Measurements from ENCODE around the gene NARS2. TPM values are rescaled to one million over a fixed set of nuclear protein-coding genes. Genes with fewer than 3 reads are reported as not detected.

NARS2 gene
- polyA plus RNA-seq, 3 donors from 2014 or later, result 4.8 to 12.2 (median 8.4) TPM

GRCh38 chr11:78450866-78451265 lies 123.8 kb downstream of the NARS2 start:
- no peak for DNase-seq
- H3K4me1 Mint-ChIP-seq, result peaks cover 14 to 21% of the 10 kb centered on the region in 2 donors
- H3K27ac Mint-ChIP-seq, result peak overlapping the region in 1 of 6 donors; percentile 6
- no peak overlapping the region for H3K4me3 Mint-ChIP-seq
- H3K27me3 Mint-ChIP-seq (ENCODE audit: low read depth in 3 of 3), result no peaks in the 10 kb centered on the region
- H3K36me3 Mint-ChIP-seq, result peaks cover 3 to 18% (median 5%) of the 10 kb centered on the region in 3 donors
- no peaks in the 10 kb centered on the region for H3K9me3 Mint-ChIP-seq

GRCh38 chr11:78449866-78450265 lies 124.8 kb downstream of the NARS2 start:
- no peak overlapping the region for H3K4me3 Mint-ChIP-seq
- no peaks in the 10 kb centered on the region for H3K27me3 Mint-ChIP-seq (ENCODE audit: low read depth in 3 of 3)
- H3K9me3 Mint-ChIP-seq, result no peaks in the 10 kb centered on the region

GRCh38 chr11:78446210-78446609 lies 128.5 kb downstream of the NARS2 start:
- no peak overlapping the region for H3K4me3 Mint-ChIP-seq
- no peaks in the 10 kb centered on the region for H3K27me3 Mint-ChIP-seq (ENCODE audit: low read depth in 3 of 3)
- H3K36me3 Mint-ChIP-seq, result peaks cover 9 to 31% (median 14%) of the 10 kb centered on the region in 3 donors
- DNase-seq, result no peak
- no peaks in the 10 kb centered on the region for H3K9me3 Mint-ChIP-seq
- H3K4me1 Mint-ChIP-seq, result no peaks in the 10 kb centered on the region
- H3K27ac Mint-ChIP-seq, result no peak overlapping the region

More at GRCh38 chr11:78449866-78450265, 124.8 kb downstream of the NARS2 start:
- peaks cover 3 to 15% (median 5%) of the 10 kb centered on the region in 3 donors for H3K36me3 Mint-ChIP-seq
- no peak overlapping the region for H3K27ac Mint-ChIP-seq
- H3K4me1 Mint-ChIP-seq, result peaks cover 14 to 17% of the 10 kb centered on the region in 2 donors
- DNase-seq, result no peak

GRCh38 chr11:78444726-78445125 lies 129.9 kb downstream of the NARS2 start:
- Mint-ChIP-seq H3K4me1 (no peaks in the 10 kb centered on the region), H3K9me3 (no peaks in the 10 kb centered on the region), H3K27me3 (ENCODE audit: low read depth in 3 of 3) (no peaks in the 10 kb centered on the region), H3K27ac (no peak overlapping the region), H3K36me3 (peaks cover 5 to 29% (median 18%) of the 10 kb centered on the region in 3 donors), H3K4me3 (no peak overlapping the region)
- no peak for DNase-seq

- H3K27ac Mint-ChIP-seq, result no peak overlapping the region
- H3K4me3 Mint-ChIP-seq, result no peak overlapping the region
- DNase-seq, result no peak
- peaks cover 9 to 31% (median 29%) of the 10 kb centered on the region in 3 donors for H3K36me3 Mint-ChIP-seq
- H3K9me3 Mint-ChIP-seq, result no peaks in the 10 kb centered on the region
- H3K27me3 Mint-ChIP-seq (ENCODE audit: low read depth in 3 of 3), result no peaks in the 10 kb centered on the region
- no peaks in the 10 kb centered on the region for H3K4me1 Mint-ChIP-seq
These were observed 132.7 kb downstream of the NARS2 start for GRCh38 chr11:78441956-78442355.

- Mint-ChIP-seq H3K36me3 (peaks cover 13 to 32% (median 30%) of the 10 kb centered on the region in 3 donors), H3K4me1 (no peaks in the 10 kb centered on the region), H3K27ac (no peak overlapping the region), H3K9me3 (no peaks in the 10 kb centered on the region), H3K4me3 (no peak overlapping the region), H3K27me3 (ENCODE audit: low read depth in 3 of 3) (no peaks in the 10 kb centered on the region)
- DNase-seq, result no peak
These were observed 136.2 kb downstream of the NARS2 start for GRCh38 chr11:78438298-78438975.

GRCh38 chr11:78432956-78433355 lies 141.7 kb downstream of the NARS2 start:
- no peak for DNase-seq
- peaks cover 0 to 4% (median 0%) of the 10 kb centered on the region in 3 donors for H3K27me3 Mint-ChIP-seq (ENCODE audit: low read depth in 3 of 3)
- no peaks in the 10 kb centered on the region for H3K9me3 Mint-ChIP-seq
- H3K4me3 Mint-ChIP-seq, result no peak overlapping the region
- no peak overlapping the region for H3K27ac Mint-ChIP-seq
- no peaks in the 10 kb centered on the region for H3K4me1 Mint-ChIP-seq
- H3K36me3 Mint-ChIP-seq, result peaks cover 11 to 23% (median 18%) of the 10 kb centered on the region in 3 donors

GRCh38 chr11:78432058-78432515 lies 142.6 kb downstream of the NARS2 start:
- Mint-ChIP-seq H3K4me3 (no peak overlapping the region), H3K36me3 (peaks cover 11 to 21% (median 15%) of the 10 kb centered on the region in 3 donors), H3K27ac (no peak overlapping the region), H3K27me3 (ENCODE audit: low read depth in 3 of 3) (peaks cover 0 to 4% (median 0%) of the 10 kb centered on the region in 3 donors), H3K9me3 (no peaks in the 10 kb centered on the region), H3K4me1 (no peaks in the 10 kb centered on the region)
- DNase-seq, result no peak

GRCh38 chr11:78429660-78430059 lies 145.0 kb downstream of the NARS2 start:
- Mint-ChIP-seq H3K27me3 (ENCODE audit: low read depth in 3 of 3) (peaks cover 0 to 4% (median 0%) of the 10 kb centered on the region in 3 donors), H3K4me3 (no peak overlapping the region), H3K36me3 (peaks cover 7 to 24% (median 11%) of the 10 kb centered on the region in 3 donors), H3K27ac (no peak overlapping the region), H3K9me3 (no peaks in the 10 kb centered on the region), H3K4me1 (no peaks in the 10 kb centered on the region)
- no peak for DNase-seq

- Mint-ChIP-seq H3K27me3 (ENCODE audit: low read depth in 3 of 3) (peaks cover 0 to 4% (median 0%) of the 10 kb centered on the region in 3 donors), H3K4me1 (no peaks in the 10 kb centered on the region), H3K36me3 (peaks cover 7 to 24% (median 11%) of the 10 kb centered on the region in 3 donors), H3K27ac (no peak overlapping the region), H3K4me3 (no peak overlapping the region), H3K9me3 (no peaks in the 10 kb centered on the region)
- DNase-seq, result no peak
These were observed 145.5 kb downstream of the NARS2 start for GRCh38 chr11:78429209-78429608.

- H3K36me3 Mint-ChIP-seq, result peaks cover 7 to 24% (median 11%) of the 10 kb centered on the region in 3 donors
- H3K27ac Mint-ChIP-seq, result no peak overlapping the region
- no peaks in the 10 kb centered on the region for H3K4me1 Mint-ChIP-seq
- H3K4me3 Mint-ChIP-seq, result no peak overlapping the region
- H3K9me3 Mint-ChIP-seq, result no peaks in the 10 kb centered on the region
- H3K27me3 Mint-ChIP-seq (ENCODE audit: low read depth in 3 of 3), result peaks cover 0 to 4% (median 0%) of the 10 kb centered on the region in 3 donors
- DNase-seq, result no peak
These were observed 145.9 kb downstream of the NARS2 start for GRCh38 chr11:78428773-78429172.

- Mint-ChIP-seq H3K27me3 (ENCODE audit: low read depth in 3 of 3) (peaks cover 0 to 4% (median 0%) of the 10 kb centered on the region in 3 donors), H3K4me3 (no peak overlapping the region), H3K36me3 (peaks cover 7 to 24% (median 11%) of the 10 kb centered on the region in 3 donors), H3K27ac (no peak overlapping the region), H3K9me3 (no peaks in the 10 kb centered on the region), H3K4me1 (no peaks in the 10 kb centered on the region)
- DNase-seq, result no peak
These were observed 146.4 kb downstream of the NARS2 start for GRCh38 chr11:78428266-78428636.

GRCh38 chr11:78427615-78428265 lies 146.9 kb downstream of the NARS2 start:
- Mint-ChIP-seq H3K36me3 (peaks cover 7 to 24% (median 11%) of the 10 kb centered on the region in 3 donors), H3K9me3 (no peaks in the 10 kb centered on the region), H3K27ac (no peak overlapping the region), H3K4me3 (no peak overlapping the region), H3K4me1 (no peaks in the 10 kb centered on the region), H3K27me3 (ENCODE audit: low read depth in 3 of 3) (peaks cover 0 to 4% (median 0%) of the 10 kb centered on the region in 3 donors)
- DNase-seq, result no peak

GRCh38 chr11:78426845-78427244 lies 147.8 kb downstream of the NARS2 start:
- Mint-ChIP-seq H3K27ac (no peak overlapping the region), H3K27me3 (ENCODE audit: low read depth in 3 of 3) (peaks cover 0 to 4% (median 3%) of the 10 kb centered on the region in 3 donors), H3K9me3 (peaks cover 0 to 2% (median 0%) of the 10 kb centered on the region in 6 donors), H3K36me3 (peaks cover 7 to 24% (median 13%) of the 10 kb centered on the region in 3 donors), H3K4me1 (no peaks in the 10 kb centered on the region), H3K4me3 (no peak overlapping the region)
- no peak for DNase-seq

Data from immature natural killer cell (primary cell).